GM21717 (cell line): ENCODE measurements around the gene GTF2F2.

Source experiments
- ATAC-seq: cut with Tn5 transposase; IDR thresholded peaks from one replicate; pipeline ENCODE4 v1.9.1; 2021; ENCODE audit warnings: mild to moderate bottlenecking, moderate library complexity; ENCODE audit not compliant: unreplicated experiment

Gene GTF2F2

DNA sequence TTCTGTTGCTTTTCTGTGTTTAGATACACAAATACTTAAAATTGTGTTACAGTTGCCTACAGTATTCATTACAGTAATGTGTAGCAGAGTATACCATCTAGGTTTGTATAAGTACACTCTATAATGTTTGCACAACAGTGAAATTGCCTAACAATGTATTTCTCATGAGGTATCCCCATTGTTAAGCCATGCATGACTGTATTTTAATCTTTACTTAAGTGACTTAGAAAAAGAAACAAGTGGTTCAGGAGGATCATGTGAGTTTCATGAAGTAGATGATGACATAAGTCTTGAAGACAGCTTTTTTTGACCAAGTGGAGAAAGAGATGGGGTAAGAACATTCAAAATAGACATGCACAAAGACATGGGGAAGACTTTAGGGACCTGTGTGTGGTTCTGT, 88.9 kb downstream of the GTF2F2 start:
- no peak for ATAC-seq

DNA sequence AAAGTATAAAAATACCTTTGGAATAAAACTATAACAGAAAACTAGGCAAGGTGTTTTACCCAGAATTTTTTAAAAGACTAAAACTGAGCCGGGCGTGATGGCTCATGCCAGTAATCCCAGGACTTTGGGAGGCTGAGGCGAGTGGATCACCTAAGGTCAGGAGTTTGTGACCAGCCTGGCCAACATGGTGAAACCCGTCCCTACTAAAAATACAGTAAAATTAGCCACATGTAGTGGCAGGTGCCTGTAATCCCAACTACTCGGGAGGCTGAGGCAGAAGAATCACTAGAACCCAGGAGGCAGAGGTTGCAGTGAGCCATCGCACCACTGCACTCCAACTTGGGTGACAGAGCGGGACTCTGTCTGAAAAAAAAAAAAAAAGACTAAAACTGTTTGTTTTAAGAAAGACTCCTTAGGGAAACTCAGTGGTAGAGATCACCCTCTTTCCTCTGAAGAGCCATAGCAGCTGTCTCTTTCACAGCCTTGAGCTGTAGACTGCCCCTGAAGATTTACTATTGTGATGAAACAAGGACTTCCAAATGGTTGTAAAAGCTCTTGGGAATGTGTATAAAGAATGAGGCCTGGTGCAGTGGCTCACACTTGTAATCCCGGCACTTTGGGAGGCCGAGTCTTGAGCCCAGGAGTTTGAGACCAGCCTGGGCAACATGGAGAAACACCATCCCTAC, 95.2 kb downstream of the GTF2F2 start:
- no peak for ATAC-seq

DNA sequence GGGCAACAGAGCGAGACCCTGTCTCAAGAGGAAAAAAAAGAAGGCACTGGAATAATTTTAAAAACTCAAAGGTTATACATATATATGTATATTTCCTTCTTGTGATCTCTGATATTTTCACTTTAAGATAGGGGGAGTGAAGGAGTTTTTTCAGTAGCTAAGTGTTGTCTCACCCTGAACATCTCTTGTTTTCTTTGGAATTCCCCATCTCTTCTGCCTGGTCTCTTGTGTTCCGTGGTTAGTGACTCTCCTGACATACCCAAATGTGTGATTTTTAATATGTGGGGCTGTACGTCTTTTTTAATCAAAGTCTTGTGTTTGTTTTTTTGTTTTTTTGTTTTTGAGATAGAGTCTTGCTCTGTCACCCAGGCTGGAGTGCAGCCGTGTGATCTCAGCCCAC, 95.9 kb downstream of the GTF2F2 start:
- ATAC-seq = no peak

DNA sequence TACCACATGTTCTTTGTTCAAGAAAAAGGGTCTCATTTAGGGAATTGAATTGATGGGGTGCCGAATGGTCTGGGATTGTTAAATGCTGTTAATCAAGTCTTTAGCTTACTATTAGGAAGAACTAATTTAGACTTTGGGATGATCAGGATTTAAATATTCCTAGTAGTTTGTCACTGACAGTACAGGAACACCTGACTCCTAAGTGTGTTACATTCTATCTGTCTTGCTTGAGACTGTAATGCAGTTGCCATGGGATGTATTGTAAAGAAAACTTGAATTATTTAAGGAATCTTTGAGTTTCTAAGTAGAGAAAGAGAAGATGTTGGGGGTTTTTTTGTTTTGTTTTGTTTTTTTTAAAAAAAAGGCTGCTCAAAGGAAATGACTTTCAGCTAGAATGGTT, 98.4 kb downstream of the GTF2F2 start:
- no peak for ATAC-seq

DNA sequence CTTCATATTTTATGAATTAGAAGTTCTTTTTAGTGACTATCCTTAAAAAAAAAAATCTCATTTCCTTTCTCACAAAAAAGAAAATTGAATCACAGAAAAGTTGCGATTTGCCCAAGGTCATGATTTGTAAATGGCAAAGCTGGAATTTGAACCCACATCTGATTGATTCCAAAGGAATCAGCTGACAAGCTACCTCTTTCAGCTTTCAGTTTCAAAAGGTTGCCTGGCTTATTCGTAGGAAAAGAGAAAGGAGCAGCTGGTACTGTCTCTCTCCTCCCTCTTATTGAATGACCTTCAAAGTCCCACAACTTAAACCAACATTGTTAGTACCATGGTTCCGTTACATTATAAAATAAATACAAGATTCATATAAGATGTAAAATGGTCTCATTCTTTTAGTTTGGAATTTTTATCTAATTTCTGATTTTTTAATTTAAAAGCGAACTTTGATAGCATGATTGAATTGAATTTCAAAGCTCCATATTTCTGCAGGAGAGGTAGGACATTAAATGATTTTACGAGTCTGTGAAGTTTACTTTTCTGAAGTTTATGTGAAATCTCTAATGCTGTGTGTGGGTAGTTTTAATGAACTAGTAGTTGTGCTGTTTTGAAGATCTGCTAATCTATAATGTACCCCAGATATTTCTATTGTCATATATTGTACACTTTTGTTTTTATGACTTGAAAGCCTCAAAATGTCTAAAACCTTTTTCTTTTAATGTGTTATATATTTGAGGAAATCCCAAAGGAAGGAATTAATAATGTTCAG, 99.0 kb downstream of the GTF2F2 start:
- ATAC-seq = no peak

DNA sequence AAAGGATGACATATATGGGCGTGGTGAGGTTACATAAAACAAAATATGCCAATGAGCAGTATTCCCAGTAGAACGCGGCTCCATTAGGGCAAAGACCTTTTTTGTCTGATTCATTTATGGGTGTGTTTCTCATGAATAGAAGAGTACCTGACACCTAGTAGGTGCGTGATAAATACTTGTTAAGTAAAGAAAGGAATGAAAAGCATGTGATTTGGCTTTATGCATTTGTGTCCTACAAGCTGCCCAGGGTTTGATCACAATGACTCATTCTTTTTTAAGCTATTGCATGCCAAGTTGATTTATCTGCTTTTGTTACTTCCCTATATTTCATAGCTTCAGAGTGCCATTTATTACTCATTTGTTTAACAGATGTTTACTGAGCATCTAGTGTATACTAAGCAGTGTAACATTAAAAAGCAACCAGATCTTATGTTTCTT, 99.6 kb downstream of the GTF2F2 start:
- no peak for ATAC-seq

DNA sequence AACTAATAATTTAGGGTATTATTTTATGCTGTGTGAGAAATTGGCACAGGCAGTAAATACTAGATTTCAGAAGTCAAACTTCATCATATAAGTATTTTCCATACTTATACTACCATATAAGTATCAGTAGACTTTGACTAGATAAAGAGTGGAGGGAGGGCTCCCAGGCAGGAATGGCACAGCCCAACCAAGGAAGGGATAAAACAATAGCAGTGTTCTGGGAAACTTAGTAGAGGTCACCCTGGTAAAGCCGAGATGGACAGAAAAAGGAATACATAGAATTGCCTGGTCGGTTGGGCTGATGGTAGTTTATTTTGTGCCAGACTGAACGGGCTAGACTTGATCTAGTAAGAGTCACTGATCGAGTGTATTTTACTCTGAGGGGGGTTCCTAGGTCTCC, 100.1 kb downstream of the GTF2F2 start:
- ATAC-seq = no peak

DNA sequence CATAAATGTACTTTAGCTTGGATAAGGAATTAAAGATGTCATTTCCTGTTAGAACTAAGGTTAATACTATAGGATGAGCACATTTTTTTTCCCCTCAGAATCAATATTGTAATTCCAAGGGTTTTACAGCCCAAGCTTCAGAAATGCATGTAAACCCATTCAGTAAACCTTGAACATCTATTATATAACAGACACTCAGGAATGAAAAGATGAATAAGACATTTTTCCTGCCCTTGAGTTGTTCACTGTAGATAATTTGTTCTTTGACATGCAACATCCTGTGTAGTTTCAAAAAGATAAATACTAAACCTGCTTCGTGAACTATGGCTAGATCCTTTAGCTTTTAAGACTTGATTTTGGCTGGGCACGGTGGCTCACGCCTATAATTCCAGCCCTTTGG, 102.2 kb downstream of the GTF2F2 start:
- ATAC-seq = no peak

DNA sequence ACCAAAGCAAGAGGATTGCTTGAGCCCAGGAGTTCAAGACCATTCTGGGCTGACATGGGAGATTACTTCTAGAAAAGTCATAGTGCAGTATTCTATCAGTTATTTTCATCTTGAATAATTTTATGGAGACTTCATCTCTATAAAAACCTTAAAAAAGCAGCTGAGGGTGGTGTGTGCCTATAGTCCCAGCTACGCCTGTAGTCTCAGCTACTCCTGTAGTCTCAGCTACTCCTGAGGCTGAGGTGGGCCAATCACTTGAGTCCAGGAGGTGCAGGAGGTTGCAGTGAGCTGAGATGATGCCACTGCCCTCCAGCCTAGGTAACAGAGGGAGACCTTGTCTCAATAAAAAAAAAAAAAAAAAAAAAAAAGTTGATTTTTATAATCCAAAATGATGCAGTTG, 102.6 kb downstream of the GTF2F2 start:
- no peak for ATAC-seq

DNA sequence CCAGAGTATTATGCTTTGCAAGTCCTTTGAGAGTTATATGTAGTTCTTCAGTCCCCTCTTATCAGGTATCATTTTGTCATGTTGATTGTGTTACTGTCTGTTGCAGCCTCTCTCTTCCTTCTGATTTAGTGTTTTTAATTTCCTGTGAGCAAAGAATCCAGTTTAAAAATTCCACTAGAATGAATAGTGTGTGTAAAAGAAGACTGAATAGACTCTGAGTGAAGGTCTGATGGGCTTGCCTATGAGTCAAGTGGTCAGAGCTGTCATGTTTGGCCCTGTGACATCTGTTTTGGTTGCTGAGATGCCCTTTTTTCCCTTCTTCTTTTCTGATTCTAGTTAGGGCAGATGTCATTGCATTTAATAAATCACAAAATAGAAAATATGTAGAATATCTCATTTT, 103.9 kb downstream of the GTF2F2 start:
- no peak for ATAC-seq

DNA sequence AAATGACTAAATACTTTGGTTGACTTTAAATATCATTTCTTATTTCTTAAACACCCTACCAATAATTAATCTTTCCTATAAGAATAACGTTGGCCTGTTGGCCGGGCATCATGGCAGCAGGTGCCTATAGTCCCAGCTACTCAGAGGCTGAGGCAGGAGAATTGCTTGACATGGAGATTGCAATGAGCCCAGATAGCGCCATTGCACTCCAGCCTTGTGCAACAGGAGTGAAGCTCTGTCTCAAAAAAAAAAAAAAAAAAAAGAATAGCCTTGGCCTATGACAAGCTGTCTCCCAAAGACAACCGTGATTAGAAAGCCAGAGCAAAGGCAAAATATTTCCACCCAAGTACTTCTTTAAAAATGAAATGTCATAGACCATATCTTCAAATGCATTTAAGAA, 105.1 kb downstream of the GTF2F2 start:
- no peak for ATAC-seq

DNA sequence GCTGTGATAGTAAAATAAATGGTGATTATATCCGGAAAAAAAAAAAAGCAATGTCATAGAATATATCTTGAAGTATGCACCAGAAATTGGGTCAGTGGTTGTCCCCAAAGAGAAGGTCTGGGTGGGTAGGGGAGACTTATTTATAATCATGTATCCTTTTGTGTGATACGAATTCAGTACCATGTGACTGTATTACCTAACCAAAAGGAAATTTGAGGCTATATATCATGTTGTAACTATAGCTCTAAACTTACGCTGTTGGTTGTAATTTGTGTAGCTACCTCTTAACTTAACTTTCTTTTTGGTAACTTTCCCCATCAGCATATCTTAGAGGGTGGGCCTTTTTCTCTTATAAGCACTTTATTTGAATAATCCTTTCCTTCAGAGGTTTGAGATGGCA, 105.7 kb downstream of the GTF2F2 start:
- no peak for ATAC-seq

DNA sequence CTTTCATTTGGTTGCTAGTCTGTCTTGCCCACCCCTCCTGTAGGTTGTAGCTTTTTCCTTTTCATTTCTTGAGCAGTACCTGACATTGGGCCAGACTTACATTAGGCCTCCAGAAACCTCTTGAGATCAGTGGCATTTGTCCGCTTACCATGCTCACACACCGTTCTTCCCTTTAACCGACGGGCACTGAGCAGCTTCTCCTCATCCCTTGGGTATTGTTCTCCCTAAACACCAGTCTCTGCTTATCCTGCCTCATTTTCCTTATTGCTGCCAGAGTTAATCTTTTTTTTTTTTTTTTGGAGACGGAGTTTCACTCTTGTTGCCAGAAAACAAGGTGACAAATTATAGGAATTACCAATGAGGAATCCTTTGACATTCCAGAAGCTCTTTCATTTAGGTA, 107.7 kb downstream of the GTF2F2 start:
- ATAC-seq = no peak

DNA sequence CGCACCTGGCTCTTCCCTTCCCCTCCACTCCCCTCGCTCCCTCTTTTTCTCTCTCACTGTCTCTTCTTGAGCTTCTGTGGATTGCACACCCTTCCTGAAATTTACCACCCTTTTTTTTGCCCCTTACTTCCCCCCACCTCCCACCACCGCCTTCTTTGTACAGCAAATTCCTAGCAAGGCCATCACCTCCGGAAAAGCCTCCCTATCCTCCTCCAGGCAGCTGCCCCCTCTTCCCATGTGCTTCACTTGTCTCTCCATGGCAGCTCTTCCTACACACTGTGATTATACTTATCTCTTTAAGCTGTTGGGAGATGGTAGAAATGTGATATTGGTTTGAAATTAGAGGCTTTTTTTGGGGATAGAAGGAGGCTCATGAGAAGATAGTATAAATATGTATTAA, 108.9 kb downstream of the GTF2F2 start:
- no peak for ATAC-seq

DNA sequence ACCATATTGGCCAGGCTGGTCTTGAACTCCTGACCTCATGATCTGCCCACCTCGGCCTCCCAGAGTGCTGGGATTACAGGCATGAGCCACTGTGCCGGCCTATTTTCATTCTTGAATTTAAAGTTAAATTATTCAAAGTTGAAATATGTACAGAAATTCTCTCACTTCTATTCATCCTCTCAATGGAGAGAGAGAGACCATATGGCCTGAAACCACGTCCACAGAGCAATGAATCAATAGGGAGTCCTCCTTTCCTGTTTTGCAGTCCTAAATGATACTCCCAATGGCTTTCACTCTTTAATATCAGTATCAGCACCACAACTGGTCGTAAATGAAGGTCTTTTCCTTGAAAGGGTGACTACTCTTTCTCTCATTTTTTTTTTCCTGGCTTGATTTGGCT, 111.0 kb downstream of the GTF2F2 start:
- ATAC-seq = no peak

DNA sequence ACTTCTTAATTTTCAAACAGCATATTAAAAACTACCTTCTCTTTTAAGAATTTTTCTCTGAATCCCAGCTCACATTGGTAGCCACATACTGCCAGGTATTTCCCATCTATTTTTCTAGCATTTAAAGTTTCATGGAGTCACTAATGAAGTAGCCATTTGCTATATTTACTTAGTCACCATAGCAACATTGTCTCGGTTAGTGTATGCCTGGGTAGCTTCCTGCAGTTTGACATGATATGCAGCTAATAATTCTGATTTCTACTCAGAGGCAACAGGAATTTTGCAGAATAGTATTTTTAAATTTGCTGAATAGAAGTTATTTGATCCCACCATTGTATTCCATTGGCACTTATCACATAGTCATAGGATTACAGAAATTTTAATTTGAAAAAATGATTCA, 111.4 kb downstream of the GTF2F2 start:
- ATAC-seq = no peak

DNA sequence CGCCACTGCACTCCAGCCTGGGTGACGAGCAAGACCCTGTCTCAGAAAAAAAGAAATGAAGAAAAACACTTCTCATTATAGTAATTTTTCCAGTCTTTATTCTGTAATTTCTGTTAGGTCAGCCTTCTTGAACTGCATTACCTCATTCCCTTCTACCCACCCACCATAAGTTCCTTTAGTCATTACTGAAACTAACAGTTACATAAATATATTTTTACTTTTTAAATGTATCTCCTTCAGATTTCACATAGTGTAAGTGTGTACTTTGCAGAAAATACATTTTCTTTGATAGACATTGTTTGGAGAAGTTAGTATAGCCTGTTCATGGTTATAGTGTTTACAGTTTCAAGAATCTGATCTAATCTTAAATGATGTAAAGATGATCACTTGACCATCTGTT, 112.3 kb downstream of the GTF2F2 start:
- no peak for ATAC-seq

DNA sequence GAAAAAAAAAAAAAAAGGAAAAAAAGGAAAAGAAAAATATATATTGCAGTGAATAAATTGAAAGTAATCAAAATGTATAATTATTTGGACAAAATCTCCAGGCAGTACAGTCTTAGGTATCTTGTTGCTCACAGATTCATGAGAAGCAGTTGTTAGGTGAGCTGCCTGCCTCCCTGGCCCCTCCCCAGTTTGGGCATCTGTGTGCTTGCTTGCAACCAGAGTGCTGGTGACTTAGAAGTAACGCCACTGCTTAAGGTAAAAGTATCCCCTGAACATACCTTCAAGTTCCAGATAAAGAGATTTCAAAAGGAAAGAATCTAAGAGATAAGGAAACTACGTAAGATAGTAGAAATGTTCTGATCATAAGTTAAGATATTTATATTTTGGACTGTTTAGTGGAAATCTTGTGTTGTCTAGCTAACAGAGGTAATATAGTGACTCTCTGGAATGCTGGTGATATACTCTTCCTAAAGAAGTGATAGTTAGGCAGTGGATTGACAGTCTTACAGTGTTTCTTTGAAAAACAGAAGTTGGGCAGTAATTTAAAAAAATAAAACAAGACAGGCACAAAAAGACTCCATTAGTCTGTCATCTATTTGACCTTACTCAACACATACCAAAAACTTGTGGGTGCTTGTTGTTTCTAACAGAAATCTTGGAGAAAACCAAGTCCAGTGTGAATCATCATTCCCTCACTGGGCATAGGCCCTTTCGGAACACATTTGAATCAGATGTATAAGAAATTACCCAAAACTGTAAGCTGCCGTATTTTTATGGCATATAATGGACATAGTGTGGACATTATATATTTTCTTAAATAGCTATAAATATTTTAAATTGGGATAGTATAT, 118.9 kb downstream of the GTF2F2 start:
- no peak for ATAC-seq

DNA sequence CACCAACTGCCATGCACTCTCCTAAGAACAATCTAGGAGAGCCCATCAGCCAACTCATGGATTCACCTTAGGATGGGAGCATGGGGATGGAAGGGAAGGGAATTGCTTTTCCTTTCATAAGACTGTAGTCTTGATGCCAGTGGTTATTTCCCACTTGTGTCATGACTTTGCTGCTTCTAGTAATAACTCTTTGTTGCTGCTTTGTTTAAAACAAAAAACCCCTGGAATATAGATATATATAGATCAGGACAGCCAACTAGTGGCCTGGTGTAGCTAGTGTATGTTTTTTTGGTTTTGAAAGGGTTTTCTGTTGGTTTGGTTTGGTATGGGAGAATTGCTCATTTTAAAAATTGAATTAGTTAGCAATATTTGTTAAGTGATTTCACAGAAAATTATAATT, 119.8 kb downstream of the GTF2F2 start:
- no peak for ATAC-seq

DNA sequence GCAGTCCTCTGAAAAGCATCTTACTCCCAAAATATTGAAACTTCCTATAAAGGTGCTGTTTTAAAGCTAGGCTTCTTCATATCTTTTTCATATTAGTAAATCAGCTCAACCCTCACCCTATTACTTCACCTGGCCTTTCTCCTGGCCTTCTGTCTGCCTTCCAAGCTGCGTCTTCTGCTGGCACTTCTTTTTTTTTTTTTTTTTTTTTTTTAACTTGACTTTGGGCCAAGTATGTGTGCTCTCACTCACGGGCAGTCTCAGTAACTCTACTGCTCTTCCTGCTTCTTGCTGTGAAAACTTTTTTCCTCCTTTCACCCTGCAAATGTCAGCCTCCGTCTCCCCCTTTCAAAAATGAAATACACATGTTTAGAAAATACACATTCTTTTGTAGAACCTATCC, 121.8 kb downstream of the GTF2F2 start:
- no peak for ATAC-seq

DNA sequence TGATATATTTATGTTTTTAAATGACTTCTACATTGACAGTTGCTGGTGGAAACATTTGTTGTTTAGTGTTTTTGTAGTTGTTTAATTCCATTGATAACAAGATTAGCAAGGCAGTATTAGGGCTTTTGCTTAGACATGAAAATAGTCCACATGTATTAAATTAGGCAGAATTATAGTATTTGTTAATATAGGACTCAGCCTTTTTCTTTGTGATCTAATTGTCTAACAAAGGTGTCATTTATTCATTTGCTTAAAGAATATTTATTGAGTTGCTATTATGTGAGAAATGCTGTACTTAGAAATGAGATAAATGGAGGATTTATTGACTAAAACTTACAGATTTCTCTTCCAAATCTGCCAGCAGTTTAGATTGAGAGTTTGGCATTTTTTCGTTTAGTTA, 122.2 kb downstream of the GTF2F2 start:
- ATAC-seq = no peak

DNA sequence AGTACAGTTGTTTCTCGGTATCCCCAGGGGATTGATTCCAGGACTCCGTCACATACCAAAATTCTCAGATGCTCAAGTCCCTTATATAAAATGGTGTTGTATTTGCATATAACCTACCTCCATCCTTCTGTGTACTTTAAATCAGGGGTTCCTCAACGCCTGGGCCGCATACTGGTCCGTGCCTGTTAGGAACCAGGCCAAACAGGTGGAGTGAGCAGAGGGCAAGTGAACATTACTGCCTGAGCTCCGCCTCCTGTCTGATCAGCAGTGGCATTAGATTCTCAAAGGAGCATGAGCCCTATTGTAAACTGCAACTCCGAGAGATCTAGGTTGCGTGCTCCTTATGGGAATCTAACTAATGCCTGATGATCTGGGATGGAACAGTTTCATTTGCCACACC, 122.8 kb downstream of the GTF2F2 start:
- no peak for ATAC-seq
